Gastrocnemius medialis (tissue), 4 donors: Measurements from ENCODE around the gene CERS5.

Experiments used
- POLR2A ChIP-seq, 2 donors: fragments of 450-650 bp; IDR thresholded peaks; one replicate each; pipeline ENCODE4 v1.6.1; 2017; ENCODE audit warnings: antibody characterized with exemption in 2 of 2, mild to moderate bottlenecking in 2 of 2, moderate library complexity in 2 of 2
- TF ChIP-seq, protein P1 (sequence below), 5 experiments: fragments of 450-650 bp in 3 of 5; fragments of 200-600 bp in 2 of 5; sonication (generic) in 2 of 5; IDR thresholded peaks in 4 of 5; conservative IDR thresholded peaks in 1 of 5; 1 replicate in 4 of 5; 2 replicates in 1 of 5; pipeline ENCODE4 v1.5.1; 2016 to 2019; ENCODE audit warnings: antibody characterized with exemption in 5 of 5, mild to moderate bottlenecking in 3 of 5, moderate library complexity in 3 of 5

DNA sequence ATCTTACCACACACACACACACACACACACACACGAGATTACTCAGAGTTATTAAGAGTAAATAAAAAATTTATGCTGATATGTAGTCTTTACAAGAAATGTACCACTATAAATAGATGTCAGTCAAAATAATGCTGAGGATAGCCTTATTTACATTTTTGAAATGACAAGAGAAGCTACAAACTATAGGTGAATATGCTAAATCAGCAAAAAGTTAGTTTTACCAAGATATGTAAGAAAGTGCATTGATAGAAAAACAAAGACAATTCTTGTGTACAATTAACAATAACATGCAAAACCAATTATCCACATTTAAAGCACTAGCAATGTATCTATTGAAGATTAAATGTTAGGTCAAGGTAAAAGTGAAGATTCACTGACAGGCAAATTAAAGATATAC lies 46.8 kb upstream of the CERS5 start:
- TF ChIP-seq, protein P1, sequence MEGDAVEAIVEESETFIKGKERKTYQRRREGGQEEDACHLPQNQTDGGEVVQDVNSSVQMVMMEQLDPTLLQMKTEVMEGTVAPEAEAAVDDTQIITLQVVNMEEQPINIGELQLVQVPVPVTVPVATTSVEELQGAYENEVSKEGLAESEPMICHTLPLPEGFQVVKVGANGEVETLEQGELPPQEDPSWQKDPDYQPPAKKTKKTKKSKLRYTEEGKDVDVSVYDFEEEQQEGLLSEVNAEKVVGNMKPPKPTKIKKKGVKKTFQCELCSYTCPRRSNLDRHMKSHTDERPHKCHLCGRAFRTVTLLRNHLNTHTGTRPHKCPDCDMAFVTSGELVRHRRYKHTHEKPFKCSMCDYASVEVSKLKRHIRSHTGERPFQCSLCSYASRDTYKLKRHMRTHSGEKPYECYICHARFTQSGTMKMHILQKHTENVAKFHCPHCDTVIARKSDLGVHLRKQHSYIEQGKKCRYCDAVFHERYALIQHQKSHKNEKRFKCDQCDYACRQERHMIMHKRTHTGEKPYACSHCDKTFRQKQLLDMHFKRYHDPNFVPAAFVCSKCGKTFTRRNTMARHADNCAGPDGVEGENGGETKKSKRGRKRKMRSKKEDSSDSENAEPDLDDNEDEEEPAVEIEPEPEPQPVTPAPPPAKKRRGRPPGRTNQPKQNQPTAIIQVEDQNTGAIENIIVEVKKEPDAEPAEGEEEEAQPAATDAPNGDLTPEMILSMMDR (IDR thresholded peaks at IDR 0.05 in 4 of 5, conservative IDR thresholded peaks at IDR 0.05 in 1 of 5), result no peak
- no peak for TF ChIP-seq POLR2A (IDR thresholded peaks at IDR 0.05)
